ENCODE measurements around the gene SLC66A2. TPM values are rescaled to one million over a fixed set of nuclear protein-coding genes. Genes with fewer than 3 reads are reported as not detected.

The SLC66A2 gene
- total RNA-seq, 4 donors from 2014 or later: 56.5 to 183 (median 92.9) TPM

DNA sequence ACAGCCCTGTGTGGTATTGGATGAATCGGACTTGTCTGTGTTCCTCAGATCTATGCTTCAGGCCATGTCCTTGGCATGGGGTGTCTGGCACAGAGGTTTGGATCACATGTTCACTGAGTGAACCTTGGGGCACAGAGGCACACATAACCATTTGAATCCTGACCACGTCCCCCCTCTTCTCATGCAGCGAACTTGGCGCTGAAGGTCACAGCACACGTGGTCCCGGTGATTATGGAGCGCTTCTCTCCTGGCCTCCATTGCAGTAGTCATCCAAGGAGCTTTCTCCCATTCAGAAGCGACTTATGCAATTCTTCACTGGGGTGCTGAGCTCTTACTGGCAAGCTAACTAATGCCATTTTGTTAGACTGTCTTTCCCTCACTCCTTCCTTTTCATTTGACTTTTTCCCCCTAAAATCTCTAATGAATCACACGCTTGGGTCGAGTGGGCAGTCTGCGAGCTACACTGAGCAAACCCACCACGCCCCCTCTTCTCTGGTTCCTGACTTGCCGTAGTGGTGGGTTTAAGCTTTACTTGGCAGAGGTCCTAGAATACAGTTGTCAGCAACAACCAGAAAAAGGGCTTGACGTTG lies 94.3 kb downstream of the SLC66A2 start:
- Histone ChIP-seq H3K9me3 (no peaks in the 10 kb centered on the region), H3K4me1 (no peaks in the 10 kb centered on the region), H3K4me3 (no peak overlapping the region), H3K36me3 (no peaks in the 10 kb centered on the region), H3K27ac (no peak overlapping the region), H3K27me3 (peaks cover 9% of the 10 kb centered on the region)
- WGBS, 2 donors (ENCODE audit: low coverage in 1 of 2): 44% methylated on average over 13 of the region's 14 CpGs; no CpG with 5 or more reads in 1 of the 2 donors
- in situ Hi-C loops (cut with MboI; ENCODE audit: low pct_ligation_motif_present in 1 of 4, low pct_unique_long_range_greater_than_20kb in 1 of 4, low sequenced_read_pairs in 3 of 4) (no loop called here), intact Hi-C loops (cut with DNase I; ENCODE audit: low total_unique reads) (no loop called here)
- DNase-seq: no peak
- TF ChIP-seq, protein P1, sequence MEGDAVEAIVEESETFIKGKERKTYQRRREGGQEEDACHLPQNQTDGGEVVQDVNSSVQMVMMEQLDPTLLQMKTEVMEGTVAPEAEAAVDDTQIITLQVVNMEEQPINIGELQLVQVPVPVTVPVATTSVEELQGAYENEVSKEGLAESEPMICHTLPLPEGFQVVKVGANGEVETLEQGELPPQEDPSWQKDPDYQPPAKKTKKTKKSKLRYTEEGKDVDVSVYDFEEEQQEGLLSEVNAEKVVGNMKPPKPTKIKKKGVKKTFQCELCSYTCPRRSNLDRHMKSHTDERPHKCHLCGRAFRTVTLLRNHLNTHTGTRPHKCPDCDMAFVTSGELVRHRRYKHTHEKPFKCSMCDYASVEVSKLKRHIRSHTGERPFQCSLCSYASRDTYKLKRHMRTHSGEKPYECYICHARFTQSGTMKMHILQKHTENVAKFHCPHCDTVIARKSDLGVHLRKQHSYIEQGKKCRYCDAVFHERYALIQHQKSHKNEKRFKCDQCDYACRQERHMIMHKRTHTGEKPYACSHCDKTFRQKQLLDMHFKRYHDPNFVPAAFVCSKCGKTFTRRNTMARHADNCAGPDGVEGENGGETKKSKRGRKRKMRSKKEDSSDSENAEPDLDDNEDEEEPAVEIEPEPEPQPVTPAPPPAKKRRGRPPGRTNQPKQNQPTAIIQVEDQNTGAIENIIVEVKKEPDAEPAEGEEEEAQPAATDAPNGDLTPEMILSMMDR (IDR thresholded peaks at IDR 0.05): no peak
- TF ChIP-seq POLR2AphosphoS5 (IDR thresholded peaks at IDR 0.05) (no peak), EP300 (IDR thresholded peaks at IDR 0.05; ENCODE audit: low read depth) (no peak), POLR2A (IDR thresholded peaks at IDR 0.05) (no peak)

DNA sequence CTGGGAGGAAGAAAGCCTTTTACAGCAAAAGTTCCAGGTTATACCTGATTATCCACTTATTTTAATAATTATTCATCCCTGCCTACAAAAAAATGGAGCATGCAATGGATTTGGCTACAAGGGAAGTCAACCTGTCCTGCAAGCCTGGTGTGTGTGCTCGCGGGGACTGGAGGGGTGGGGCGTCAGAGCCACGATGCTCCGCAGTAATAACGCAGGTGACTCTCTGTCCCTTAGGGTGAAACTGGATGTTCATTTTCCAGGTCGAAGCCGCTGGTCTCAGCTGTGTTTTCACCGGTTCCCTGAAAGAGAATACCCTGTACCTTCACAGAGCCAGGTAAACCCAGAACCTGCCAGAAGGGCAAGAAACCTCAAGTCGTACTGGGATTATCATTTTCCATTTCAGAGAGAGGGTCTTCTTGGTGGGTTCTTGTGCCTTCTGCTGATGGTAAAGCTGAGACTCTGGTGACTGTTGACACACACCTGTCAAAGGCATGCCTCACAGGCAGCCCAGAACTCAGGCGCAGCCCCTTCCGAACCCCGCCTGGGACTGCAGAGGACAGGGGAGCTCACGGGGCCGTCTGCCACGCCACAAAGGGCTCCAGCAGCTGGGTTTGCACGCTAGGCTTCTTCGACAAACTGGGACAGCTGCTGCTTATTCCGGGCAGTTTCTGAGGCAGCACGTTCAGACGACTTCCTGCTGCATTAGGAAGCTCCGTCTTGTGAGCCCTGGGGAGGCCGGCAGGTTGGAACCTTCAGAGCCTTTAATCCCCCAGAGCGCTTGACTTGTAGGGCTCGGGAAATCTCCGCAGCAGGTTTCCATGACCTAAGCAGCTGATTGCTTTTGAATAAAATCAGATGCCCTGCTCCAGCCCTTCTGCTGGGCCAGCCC lies 95.1 kb downstream of the SLC66A2 start:
- H3K36me3 ChIP-seq: no peaks in the 10 kb centered on the region
- no peak for DNase-seq
- no peaks in the 10 kb centered on the region for H3K9me3 ChIP-seq
- H3K27me3 ChIP-seq: peaks cover 9% of the 10 kb centered on the region
- no peak overlapping the region for H3K27ac ChIP-seq
- in situ Hi-C loops (cut with MboI; ENCODE audit: low pct_ligation_motif_present in 1 of 4, low pct_unique_long_range_greater_than_20kb in 1 of 4, low sequenced_read_pairs in 3 of 4) (no loop called here), intact Hi-C loops (cut with DNase I; ENCODE audit: low total_unique reads) (no loop called here)
- no peaks in the 10 kb centered on the region for H3K4me1 ChIP-seq
- TF ChIP-seq, protein P1 (IDR thresholded peaks at IDR 0.05): no peak
- TF ChIP-seq POLR2A (IDR thresholded peaks at IDR 0.05) (no peak), EP300 (IDR thresholded peaks at IDR 0.05; ENCODE audit: low read depth) (no peak), POLR2AphosphoS5 (IDR thresholded peaks at IDR 0.05) (no peak)
- H3K4me3 ChIP-seq: no peak overlapping the region
- WGBS, 2 donors (ENCODE audit: low coverage in 1 of 2): 38 to 63% methylated on average over 6 to 26 of the region's 26 CpGs

DNA sequence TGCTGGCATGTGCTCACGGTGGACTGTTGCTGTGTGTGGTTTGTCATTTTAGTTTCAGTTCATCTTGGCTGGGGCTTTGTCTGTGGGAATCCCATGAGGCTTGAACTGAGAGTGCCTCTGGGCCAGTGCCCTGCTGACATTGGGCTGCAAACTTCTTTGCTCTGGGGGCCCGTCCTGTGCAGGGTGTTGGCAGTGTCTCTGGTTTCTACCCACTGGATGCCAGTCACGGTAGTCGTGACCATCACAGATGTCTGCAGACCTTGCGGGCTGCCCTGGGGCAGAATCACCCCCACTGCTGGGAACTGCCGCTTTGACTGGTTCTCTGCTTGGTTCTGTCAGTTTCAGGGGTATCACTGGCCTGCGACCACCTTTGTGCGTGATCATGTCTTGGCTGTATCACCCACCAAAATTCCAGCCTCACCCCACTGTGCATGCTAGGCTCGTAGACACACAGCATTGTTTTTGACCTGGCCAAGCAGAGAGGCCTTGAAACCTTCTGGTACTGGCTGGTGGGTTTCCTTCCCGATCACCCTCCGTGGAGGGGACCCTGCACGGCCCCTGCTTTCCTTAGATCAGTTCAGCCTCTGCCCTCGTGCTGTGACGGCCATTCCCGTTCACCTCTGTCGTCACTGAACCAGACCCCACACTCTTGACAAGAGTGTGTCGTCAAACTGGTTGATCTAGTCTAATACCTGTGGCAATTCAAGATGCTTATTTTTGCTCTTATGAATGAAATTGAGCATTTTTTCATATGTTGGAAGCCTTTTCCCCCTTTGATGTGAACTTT lies 96.1 kb downstream of the SLC66A2 start:
- intact Hi-C loops (cut with DNase I; ENCODE audit: low total_unique reads): no loop called here
- no peaks in the 10 kb centered on the region for H3K36me3 ChIP-seq
- H3K27ac ChIP-seq: no peak overlapping the region
- 73 to 79% methylated on average over 2 to 17 of the region's 17 CpGs for WGBS, 2 donors (ENCODE audit: low coverage in 1 of 2)
- no peak for DNase-seq
- no peaks in the 10 kb centered on the region for H3K9me3 ChIP-seq
- TF ChIP-seq POLR2AphosphoS5 (IDR thresholded peaks at IDR 0.05): no peak
- TF ChIP-seq, protein P1 (IDR thresholded peaks at IDR 0.05): no peak
- no peak for TF ChIP-seq EP300 (IDR thresholded peaks at IDR 0.05; ENCODE audit: low read depth)
- no peak for TF ChIP-seq POLR2A (IDR thresholded peaks at IDR 0.05)
- no peaks in the 10 kb centered on the region for H3K4me1 ChIP-seq
- peaks cover 9% of the 10 kb centered on the region for H3K27me3 ChIP-seq
- in situ Hi-C loops (cut with MboI; ENCODE audit: low pct_ligation_motif_present in 1 of 4, low pct_unique_long_range_greater_than_20kb in 1 of 4, low sequenced_read_pairs in 3 of 4): no loop called here
- no peak overlapping the region for H3K4me3 ChIP-seq

DNA sequence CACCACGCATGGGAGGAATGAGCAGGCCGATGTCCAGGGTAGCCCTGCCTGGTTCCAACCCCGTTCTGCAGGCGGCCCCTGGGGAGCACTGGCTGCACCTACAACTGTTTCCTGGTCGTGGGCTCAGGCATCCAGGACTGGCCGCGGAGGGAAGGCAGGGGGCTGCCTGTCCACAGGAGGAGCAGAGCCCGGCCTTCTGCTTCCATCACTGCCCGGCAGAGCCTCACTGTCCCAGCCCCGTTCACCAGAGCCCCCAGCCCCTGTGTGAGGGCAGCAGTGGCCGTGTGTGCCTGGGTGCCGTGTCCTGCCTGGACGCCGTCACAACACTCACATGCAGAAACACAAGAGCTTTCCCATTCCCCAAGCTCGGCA lies 97.5 kb downstream of the SLC66A2 start:
- intact Hi-C loops (cut with DNase I; ENCODE audit: low total_unique reads): no loop called here
- H3K27ac ChIP-seq: no peak overlapping the region
- 67 to 84% methylated on average over 1 to 12 of the region's 15 CpGs for WGBS, 2 donors (ENCODE audit: low coverage in 1 of 2)
- no peaks in the 10 kb centered on the region for H3K36me3 ChIP-seq
- in situ Hi-C loops (cut with MboI; ENCODE audit: low pct_ligation_motif_present in 1 of 4, low pct_unique_long_range_greater_than_20kb in 1 of 4, low sequenced_read_pairs in 3 of 4): no loop called here
- TF ChIP-seq, protein P1 (IDR thresholded peaks at IDR 0.05): no peak
- no peak overlapping the region for H3K4me3 ChIP-seq
- no peaks in the 10 kb centered on the region for H3K9me3 ChIP-seq
- no peaks in the 10 kb centered on the region for H3K4me1 ChIP-seq
- no peak for DNase-seq
- peaks cover 9% of the 10 kb centered on the region for H3K27me3 ChIP-seq

All from transverse colon (tissue), 4 donors.